AG09309 (cell line): ENCODE data around the gene KIAA0319L.

Experiments used
- DNase-seq: peaks from one replicate; pipeline ENCODE4 v3.0.0-alpha.2; 2010; ENCODE audit warnings: low read depth
- H3K4me3 ChIP-seq: 2 replicates; pipeline ENCODE4 v1.5.1; 2011; ENCODE audit warnings: mild to moderate bottlenecking, low read depth, low read length, moderate library complexity; ENCODE audit not compliant: control insufficient read depth
- CTCF ChIP-seq: IDR thresholded peaks from 2 replicates; pipeline ENCODE4 v1.5.1; 2011; ENCODE audit warnings: mild to moderate bottlenecking, low read depth, low read length, inconsistent platforms; ENCODE audit not compliant: insufficient read depth, control insufficient read depth; ENCODE audit errors: missing control alignments

The KIAA0319L gene

GRCh38 chr1:35430762-35431161 is 126.4 kb downstream of the KIAA0319L start:
- H3K4me3 ChIP-seq, result no peak overlapping the region
- DNase-seq, result no peak
- TF ChIP-seq CTCF, result no peak

DNA sequence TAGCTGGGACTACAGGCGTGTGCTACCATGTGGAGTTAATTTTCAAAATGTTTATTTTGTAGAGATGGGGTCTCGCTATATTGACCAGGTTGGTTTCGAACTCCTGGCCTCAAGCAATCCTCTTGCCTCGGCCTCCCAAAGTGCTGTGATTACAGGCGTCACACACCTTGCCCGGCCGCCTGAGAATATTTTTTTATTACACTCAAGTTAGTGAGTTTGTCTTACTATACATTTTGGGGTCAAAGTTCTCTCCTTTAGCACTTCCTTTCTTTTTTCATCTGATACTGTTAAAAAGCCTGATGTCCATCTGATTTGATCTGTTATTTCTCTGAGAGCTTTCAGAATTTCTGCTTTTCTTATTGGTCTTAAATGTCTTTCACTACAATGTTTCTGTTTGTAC is 128.8 kb downstream of the KIAA0319L start:
- H3K4me3 ChIP-seq, result no peak overlapping the region
- DNase-seq, result no peak
- no peak for TF ChIP-seq CTCF

GRCh38 chr1:35426097-35426586 is 131.1 kb downstream of the KIAA0319L start:
- TF ChIP-seq CTCF, result no peak
- H3K4me3 ChIP-seq, result no peak overlapping the region
- DNase-seq, result no peak

DNA sequence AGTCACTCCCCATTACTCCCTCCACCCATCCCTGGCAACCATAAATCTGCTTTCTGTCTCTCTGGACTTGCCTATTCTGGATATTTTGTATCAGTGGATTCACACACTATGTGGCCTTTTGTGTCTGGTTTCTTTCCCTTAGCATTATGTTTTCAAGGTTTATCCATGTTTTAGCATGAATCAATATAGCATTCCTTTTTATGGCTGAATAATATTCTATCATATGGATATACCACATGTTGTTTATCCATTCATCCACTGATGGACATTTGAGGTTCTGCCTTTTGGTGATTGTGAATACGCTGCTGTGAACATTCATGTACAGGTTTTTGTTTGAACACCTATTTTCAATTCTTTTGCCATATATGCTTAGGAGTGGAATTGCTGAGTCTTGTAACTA is 148.3 kb downstream of the KIAA0319L start:
- no peak overlapping the region for H3K4me3 ChIP-seq
- no peak for TF ChIP-seq CTCF
- no peak for DNase-seq

DNA sequence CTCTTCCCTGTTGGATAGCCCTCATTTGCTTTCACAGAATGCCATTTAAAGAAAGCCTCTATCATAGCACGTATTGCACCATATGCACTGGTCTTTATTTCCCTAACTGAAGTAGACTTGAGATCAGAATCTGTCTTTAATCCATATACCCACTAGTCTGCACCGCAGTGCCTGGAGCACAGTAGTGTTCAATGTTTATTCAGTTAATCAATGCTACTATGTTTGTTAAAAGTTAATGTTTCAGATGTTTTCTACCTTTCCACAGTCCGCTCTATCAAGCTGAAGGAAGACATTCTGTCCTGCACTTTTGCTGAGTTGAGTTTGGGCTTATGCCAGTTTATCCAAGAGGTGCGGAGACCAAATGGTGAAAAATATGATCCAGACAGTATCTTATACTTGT is 149.5 kb downstream of the KIAA0319L start:
- H3K4me3 ChIP-seq, result no peak overlapping the region
- TF ChIP-seq CTCF, result no peak
- DNase-seq, result no peak

- TF ChIP-seq CTCF, result no peak
- DNase-seq, result no peak
- no peak overlapping the region for H3K4me3 ChIP-seq
Observed at GRCh38 chr1:35406103-35406502, 151.1 kb downstream of the KIAA0319L start.

DNA sequence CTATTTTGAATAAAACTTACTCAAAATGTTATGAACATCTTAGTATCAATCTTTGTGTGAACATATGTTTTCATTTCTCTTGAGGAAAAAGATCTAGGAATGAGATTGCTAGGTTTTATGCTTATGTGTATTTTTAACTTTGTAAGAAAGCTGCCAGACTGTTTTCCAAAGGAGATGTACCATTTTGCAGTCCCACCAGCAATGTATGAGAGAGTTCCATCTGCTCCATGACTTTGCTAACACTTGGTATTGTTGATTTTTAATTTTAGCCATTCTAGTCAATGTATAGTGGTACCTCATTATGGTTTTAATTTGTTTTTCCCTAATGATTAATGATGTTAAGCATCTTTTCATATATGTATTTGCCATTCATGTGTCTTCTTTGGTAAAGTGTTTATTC is 156.2 kb downstream of the KIAA0319L start:
- H3K4me3 ChIP-seq, result no peak overlapping the region
- TF ChIP-seq CTCF, result no peak
- no peak for DNase-seq
